Body of pancreas (tissue), 4 donors: ENCODE results near the gene MED25. TPM values are rescaled to one million over a fixed set of nuclear protein-coding genes. Genes with fewer than 3 reads are reported as not detected.
A peak's percentile ranks its signal among the peaks of the same experiment; 100 is the strongest.

Experiments used
- ATAC-seq: fragments of 150-250 bp; one replicate; pipeline ENCODE4 v1.9.1; 2016
- DNase-seq, 4 donors: peaks; one replicate each; pipeline ENCODE4 v3.0.0-alpha.2; 2019
- H3K27ac ChIP-seq, 4 donors: fragments of 200-600 bp; sonication (generic); 1 replicate in 3 of 4; 2 replicates in 1 of 4; pipeline versions ENCODE4 v1.5.1 to v1.6.1; 2016 to 2019; ENCODE audit warnings: mild to moderate bottlenecking in 1 of 4, mixed read lengths in 1 of 4, moderate library complexity in 1 of 4
- H3K27me3 ChIP-seq, 2 donors: fragments of 200-600 bp; sonication (generic); one replicate each; pipeline ENCODE4 v1.6.0; 2016; ENCODE audit warnings: mild to moderate bottlenecking in 1 of 2
- H3K36me3 ChIP-seq, 2 donors: fragments of 200-600 bp; sonication (generic); replicated peaks in 1 of 2; 2 replicates each; pipeline ENCODE4 v1.5.1; 2016; ENCODE audit warnings: low read depth in 2 of 2; ENCODE audit not compliant: insufficient read depth in 1 of 2
- H3K4me1 ChIP-seq: fragments of 200-600 bp; sonication (generic); one replicate; pipeline ENCODE4 v1.6.0; 2016
- H3K4me3 ChIP-seq, 2 donors: fragments of 200-600 bp; sonication (generic); 1 replicate in 1 of 2; 2 replicates in 1 of 2; pipeline ENCODE4 v1.5.1; 2016 to 2019
- H3K9me3 ChIP-seq, 3 donors: fragments of 200-600 bp; sonication (generic); 1 replicate in 2 of 3; 2 replicates in 1 of 3; pipeline ENCODE4 v1.5.1; 2016
- POLR2A ChIP-seq, 3 donors: fragments of 450-650 bp; IDR thresholded peaks; one replicate each; pipeline ENCODE4 v1.6.1; 2016; ENCODE audit warnings: antibody characterized with exemption in 3 of 3, mild to moderate bottlenecking in 2 of 3
- WGBS, 2 donors: methylation state at CpG; one replicate each; pipeline ENCODE4 v1.1.5; 2017; 5-methylcytosine and 5-hydroxymethylcytosine counted together
- intact Hi-C: fragments of 100-400 bp; cut with DNase I; formaldehyde crosslinking; loops from one replicate; pipeline ENCODE4 v1.15.1; 2023
- total RNA-seq, 2 donors: library from RNA; depleted of rRNA; stranded (reverse); fragments of >200 nt; gene quantifications; one replicate each; pipeline ENCODE4 v1.1.0, GENCODE V29; 2016
- TF ChIP-seq, protein P1 (sequence below), 7 experiments: fragments of 450-650 bp in 4 of 7; fragments of 200-600 bp in 3 of 7; sonication (generic) in 3 of 7; IDR thresholded peaks; one replicate each; pipeline ENCODE4 v1.5.1; 2016 to 2019; ENCODE audit warnings: antibody characterized with exemption in 7 of 7

Gene MED25
- total RNA-seq, 2 donors from 2014 or later, result 15.8 to 16.9 TPM

DNA sequence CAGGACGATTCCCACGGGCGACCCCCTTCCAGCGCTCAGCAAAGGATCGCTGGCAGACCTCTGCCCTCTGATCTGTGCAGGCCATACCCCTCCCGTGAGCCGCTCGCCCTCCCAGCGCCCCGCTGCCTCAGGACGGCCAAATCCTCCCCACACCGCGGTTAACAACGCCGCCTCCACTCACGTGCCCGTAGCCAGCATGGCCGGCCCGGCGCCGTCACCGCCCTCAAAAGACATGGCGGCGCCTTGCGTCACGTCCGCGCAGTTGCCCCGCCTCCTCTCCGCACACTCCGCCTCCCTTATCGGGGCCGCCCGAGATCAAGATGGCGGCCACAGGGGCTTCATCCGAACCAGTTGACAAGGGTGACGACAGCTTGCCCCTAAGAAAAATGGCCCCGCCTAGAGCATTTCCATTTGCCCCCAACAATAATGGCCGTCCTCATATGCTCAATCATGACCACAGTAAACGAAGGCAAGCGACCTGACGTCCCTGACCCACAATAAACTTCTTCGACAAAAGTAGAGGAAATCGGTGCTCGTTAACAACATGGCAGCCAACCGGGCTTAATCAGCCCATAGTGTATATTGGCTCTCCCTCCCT lies 58.4 kb downstream of the MED25 start:
- H3K27ac ChIP-seq, result peak overlapping the region; percentile 96 to 99 (median 98)
- ATAC-seq (peak; percentile 74), DNase-seq (peak; percentile 98 to 99 (median 98))
- TF ChIP-seq, protein P1, sequence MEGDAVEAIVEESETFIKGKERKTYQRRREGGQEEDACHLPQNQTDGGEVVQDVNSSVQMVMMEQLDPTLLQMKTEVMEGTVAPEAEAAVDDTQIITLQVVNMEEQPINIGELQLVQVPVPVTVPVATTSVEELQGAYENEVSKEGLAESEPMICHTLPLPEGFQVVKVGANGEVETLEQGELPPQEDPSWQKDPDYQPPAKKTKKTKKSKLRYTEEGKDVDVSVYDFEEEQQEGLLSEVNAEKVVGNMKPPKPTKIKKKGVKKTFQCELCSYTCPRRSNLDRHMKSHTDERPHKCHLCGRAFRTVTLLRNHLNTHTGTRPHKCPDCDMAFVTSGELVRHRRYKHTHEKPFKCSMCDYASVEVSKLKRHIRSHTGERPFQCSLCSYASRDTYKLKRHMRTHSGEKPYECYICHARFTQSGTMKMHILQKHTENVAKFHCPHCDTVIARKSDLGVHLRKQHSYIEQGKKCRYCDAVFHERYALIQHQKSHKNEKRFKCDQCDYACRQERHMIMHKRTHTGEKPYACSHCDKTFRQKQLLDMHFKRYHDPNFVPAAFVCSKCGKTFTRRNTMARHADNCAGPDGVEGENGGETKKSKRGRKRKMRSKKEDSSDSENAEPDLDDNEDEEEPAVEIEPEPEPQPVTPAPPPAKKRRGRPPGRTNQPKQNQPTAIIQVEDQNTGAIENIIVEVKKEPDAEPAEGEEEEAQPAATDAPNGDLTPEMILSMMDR (IDR thresholded peaks at IDR 0.05), result peak in 1 of 7 experiments; percentile 8
- TF ChIP-seq POLR2A (IDR thresholded peaks at IDR 0.05), result peak in 1 of 3 donors; percentile 29
- peaks cover 27% of the 10 kb centered on the region for H3K4me1 ChIP-seq
- intact Hi-C loops, result no loop called here
- H3K4me3 ChIP-seq, result peak overlapping the region; percentile 65 to 92
- H3K27me3 ChIP-seq, result no peaks in the 10 kb centered on the region
- peaks cover 9 to 14% of the 10 kb centered on the region in 2 donors for H3K36me3 ChIP-seq
- no peaks in the 10 kb centered on the region for H3K9me3 ChIP-seq
- 0% methylated on average over 17 to 46 of the region's 46 CpGs for WGBS, 2 donors

DNA sequence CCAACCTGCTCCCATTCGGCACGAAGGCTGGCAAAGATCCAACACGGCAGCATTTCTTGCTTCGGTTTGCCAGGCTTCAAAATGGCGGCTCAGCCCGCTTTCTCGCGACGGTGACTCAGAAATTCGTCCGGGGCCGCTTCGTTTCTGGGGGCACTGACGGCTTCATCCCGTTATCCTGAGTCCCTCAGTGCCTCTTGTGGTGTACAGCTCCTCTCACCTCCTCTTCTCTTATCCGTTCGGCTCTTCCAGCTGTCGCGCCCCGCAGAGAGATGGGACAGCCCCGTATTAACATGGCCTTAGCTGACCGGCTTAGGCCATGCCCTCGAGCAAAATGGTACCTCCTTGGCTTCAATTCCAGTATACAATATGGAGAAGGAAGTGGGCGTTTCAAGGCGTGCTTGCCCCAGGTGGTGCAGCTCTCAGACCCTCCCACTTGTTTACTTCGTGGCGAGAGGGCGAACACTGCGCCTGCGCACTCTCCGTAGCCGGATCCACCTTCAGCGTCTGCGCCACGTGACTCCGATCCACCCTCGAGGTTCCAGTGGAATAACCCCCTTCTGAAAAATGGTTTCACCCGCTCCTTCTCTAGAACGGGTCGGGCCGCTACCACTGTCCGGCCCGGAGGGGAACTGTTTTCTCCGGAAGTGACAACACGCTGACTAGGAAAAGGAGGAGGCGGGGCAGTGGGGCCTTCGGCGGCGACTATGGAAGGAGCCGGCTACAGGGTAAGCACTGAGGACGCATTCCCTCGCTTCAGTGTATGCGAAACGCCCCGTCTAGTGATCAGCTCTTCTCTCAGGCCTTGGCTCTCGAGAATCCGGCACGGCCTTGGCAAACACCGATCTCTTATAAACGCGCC lies 59.2 kb downstream of the MED25 start, which contains the start of the genes AKT1S1 and TBC1D17:
Gene AKT1S1 (minus strand): TSS at position 336 of the 859 bp plus-strand sequence. CDS start 4,060 bp downstream, outside the sequence.
Gene TBC1D17 (plus strand): TSS at position 683 of the 859 bp plus-strand sequence. CDS start 22 bp downstream, at position 705.
- Histone ChIP-seq H3K27ac (peak within 1 kb of the TSS; percentile 96 to 99 (median 98)), H3K4me1 (peaks cover 27% of the 10 kb centered on the region), H3K4me3 (peak within 1 kb of the TSS; percentile 65 to 92), H3K9me3 (no peaks in the 10 kb centered on the region), H3K27me3 (no peaks in the 10 kb centered on the region), H3K36me3 (peaks cover 9 to 20% of the 10 kb centered on the region in 2 donors)
- 0 to 1% methylated on average over 34 to 61 of the region's 61 CpGs for WGBS, 2 donors
- ATAC-seq, result peak; percentile 80
- peak; percentile 99 to 100 (median 100) for DNase-seq
- intact Hi-C loops, result no loop called here
- TF ChIP-seq, protein P1 (IDR thresholded peaks at IDR 0.05), result peak in 1 of 7 experiments; percentile 1
- TF ChIP-seq POLR2A (IDR thresholded peaks at IDR 0.05), result peak; percentile 63 to 94 (median 87)

DNA sequence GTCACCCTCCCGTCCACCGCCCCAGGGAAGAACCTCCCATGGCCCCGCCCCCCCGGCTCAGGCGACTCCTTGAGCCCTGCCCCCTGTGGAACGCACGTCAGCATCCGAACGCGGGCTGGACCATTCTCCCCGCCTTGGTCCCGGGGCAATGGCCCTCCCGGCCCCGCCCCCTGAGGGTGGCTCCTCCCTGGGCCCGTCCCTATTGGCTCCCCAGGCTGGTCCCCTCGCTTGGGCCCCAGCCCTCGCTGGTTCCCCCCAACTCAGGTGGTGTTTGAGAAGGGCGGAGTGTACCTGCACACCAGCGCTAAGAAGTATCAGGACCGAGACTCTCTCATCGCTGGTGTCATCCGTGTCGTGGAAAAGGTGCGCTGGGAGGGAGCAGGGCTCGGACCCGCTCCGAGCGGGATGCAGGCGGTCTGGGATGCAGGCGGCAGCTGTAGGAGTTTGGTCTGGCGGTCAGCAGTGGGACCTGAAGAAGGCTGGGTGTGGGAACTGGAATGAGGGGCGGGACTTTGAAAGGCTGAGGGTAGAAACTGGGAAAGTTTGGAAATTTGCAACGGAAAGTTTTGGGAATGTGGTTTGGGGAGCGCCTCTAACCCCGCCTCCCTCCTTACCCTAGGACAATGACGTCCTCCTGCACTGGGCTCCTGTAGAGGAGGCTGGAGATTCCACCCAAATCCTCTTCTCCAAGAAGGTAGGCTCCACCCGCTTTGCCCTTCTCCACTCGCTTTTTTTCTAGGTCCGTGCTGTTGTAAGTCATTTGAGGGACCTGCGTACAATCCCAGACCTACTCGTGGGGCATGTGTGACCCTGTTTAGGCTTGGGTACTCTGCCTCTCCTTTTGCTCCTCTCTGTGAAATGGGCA lies 60.0 kb downstream of the MED25 start:
- intact Hi-C loops, result no loop called here

DNA sequence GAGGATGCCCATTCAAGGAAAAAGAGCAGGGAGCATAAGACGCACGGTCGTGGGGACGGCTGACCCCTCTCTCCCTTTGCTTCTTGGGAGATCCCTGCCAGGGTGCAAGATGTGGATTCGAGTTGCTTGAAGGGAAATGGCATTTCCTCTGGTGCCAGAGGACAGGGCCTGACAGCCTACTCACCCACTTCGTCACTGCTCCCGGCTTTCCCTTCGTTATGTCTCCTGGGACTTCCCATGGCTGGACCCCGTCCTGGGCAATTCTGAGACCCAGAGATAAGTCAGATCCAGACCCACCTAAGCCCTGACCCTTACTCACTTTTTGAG lies 60.6 kb downstream of the MED25 start:
- peak overlapping the region in 1 of 4 donors; percentile 99 for H3K27ac ChIP-seq
- no peak overlapping the region for H3K4me3 ChIP-seq
- TF ChIP-seq, protein P1 (IDR thresholded peaks at IDR 0.05), result no peak
- no peak for TF ChIP-seq POLR2A (IDR thresholded peaks at IDR 0.05)
- 81 to 93% methylated on average over 9 of the region's 9 CpGs for WGBS, 2 donors
- DNase-seq (peak in 1 of 4 donors; percentile 15), ATAC-seq (no peak)
- H3K9me3 ChIP-seq, result no peaks in the 10 kb centered on the region
- peaks cover 27% of the 10 kb centered on the region for H3K4me1 ChIP-seq
- intact Hi-C loops, result no loop called here
- H3K27me3 ChIP-seq, result no peaks in the 10 kb centered on the region
- H3K36me3 ChIP-seq, result peaks cover 23 to 33% of the 10 kb centered on the region in 2 donors

More for the DNA sequence above, 60.0 kb downstream of the MED25 start:
- H3K27ac ChIP-seq, result peak overlapping the region; percentile 96 to 99 (median 98)
- H3K4me3 ChIP-seq, result peak overlapping the region; percentile 13 to 31
- ATAC-seq (peak; percentile 66), DNase-seq (peak; percentile 97 to 99 (median 98))
- H3K4me1 ChIP-seq, result peaks cover 27% of the 10 kb centered on the region
- H3K9me3 ChIP-seq, result no peaks in the 10 kb centered on the region
- H3K36me3 ChIP-seq, result peaks cover 17 to 28% of the 10 kb centered on the region in 2 donors
- TF ChIP-seq, protein P1 (IDR thresholded peaks at IDR 0.05), result no peak
- no peak for TF ChIP-seq POLR2A (IDR thresholded peaks at IDR 0.05)
- H3K27me3 ChIP-seq, result no peaks in the 10 kb centered on the region
- WGBS, 2 donors, result 7 to 15% methylated on average over 32 to 40 of the region's 41 CpGs
